Measurements from ENCODE around the gene PRKD2. TPM values are rescaled to one million over a fixed set of nuclear protein-coding genes. Genes with fewer than 3 reads are reported as not detected.

PRKD2 gene
- total RNA-seq, 1 experiment from 2014 or later, result 45.1 TPM

DNA sequence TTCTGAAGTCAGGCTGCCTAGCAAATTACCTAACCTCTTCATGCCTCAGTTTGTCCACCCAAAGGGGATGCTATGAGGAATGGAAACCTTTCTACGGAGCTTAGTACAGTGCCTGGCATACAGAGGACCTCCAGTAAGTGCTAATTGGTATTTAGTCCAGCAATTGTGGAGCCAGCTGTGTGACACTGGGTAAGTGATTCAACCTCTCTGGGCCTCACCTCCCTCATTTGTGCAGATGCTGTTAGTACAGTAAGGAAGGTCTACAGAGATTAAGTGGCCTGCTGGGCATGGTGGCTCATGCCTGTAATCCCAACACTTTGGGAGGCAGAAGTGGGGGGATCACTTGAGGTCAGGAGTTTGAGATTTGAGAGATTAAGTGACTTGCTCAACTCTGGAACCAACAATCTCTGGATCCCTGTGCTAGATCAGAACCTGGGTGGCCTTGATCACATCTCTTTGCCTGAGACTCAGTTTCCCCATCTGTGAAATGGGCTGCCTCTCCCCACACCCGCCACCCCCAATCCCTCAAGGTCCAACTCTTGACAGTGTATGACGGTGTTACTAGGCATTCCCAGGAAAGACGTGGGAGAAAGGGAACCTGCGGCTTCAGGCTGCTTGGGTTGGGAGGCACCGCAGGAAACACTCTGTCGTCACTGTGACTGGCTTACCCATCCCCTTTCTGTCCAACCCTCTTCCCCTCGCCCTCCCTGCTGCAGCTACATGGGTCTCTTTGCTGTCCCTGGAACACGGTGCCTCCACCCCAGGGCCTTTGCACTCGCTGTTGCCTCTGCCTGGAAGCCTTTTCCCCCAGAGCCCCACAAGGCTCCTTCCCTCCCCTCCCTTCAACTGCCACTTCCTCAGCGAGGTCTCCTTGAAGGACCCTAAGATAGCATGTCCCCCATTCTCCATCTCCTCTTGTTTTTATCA lies 18.3 kb downstream of the PRKD2 start:
- TF ChIP-seq EZH2 (IDR thresholded peaks at IDR 0.05; ENCODE audit: borderline replicate concordance, low read depth, low read length, poor library complexity, severe bottlenecking) (no peak), CTCF (conservative IDR thresholded peaks at IDR 0.05; ENCODE audit: low read depth, low read length) (no peak)
- CTCF ChIA-PET, result no interaction called here
- DNase-seq (ENCODE audit: low spot score), result no peak
- Histone ChIP-seq H3K4me3 (ENCODE audit: low read depth, low read length, poor library complexity, severe bottlenecking) (no peak overlapping the region), H3K27me3 (replicated peaks; ENCODE audit: insufficient read depth, low read depth, low read length, poor library complexity) (no peaks in the 10 kb centered on the region), H3K36me3 (ENCODE audit: insufficient read depth, low read length, poor library complexity, severe bottlenecking) (peaks cover 48% of the 10 kb centered on the region), H3K4me1 (ENCODE audit: insufficient read depth, low read length, poor library complexity, severe bottlenecking) (no peaks in the 10 kb centered on the region), H3K27ac (ENCODE audit: low read depth, low read length, poor library complexity, severe bottlenecking) (no peak overlapping the region), H3K9me3 (ENCODE audit: low read depth, low read length, poor library complexity, severe bottlenecking) (no peaks in the 10 kb centered on the region)
- POLR2A ChIA-PET (ENCODE audit: low non-redundant PET), result no interaction called here
- intact Hi-C loops (cut with micrococcal nuclease; ENCODE audit: unreplicated experiment), result no loop called here
- no TSS peak for BruUV-seq (replicated peaks)

DNA sequence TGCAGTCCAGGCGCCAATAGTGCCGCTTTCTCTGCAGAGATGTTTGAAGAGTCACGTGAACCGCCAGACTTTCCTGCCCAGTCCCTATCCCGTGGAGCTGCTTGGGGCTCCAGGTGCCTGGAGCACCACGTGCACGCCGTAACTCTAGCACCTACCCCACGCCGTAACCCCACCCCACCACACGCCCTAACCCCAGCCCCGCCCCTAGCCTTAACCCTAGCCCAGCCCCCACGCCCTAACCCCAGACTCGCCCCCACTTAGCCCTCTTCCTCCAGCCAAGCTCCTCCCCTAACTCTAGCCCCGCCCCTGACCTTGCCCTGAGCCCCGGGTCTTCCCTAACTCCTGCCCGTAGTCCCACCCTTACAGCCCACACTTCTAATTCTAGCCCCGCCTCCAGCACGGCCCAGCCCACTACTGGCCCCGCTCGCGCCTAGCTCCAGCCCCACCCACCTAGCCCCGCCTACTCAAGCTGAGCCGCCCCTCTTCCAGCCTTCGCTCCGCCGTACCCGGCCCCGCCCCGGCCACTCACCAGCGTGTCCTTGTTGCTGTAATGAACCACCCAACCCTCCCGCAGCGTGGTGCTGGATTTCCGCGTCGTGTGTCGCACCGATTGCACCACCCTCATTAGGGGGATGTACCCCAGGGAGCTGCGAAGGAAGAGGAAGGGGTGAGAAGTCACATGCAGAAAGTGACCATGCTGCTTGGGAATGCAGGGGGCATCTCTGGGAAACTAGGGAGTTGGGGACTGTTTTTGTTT lies 19.5 kb downstream of the PRKD2 start:
- H3K9me3 ChIP-seq (ENCODE audit: low read depth, low read length, poor library complexity, severe bottlenecking), result no peaks in the 10 kb centered on the region
- peak overlapping the region; percentile 61 for H3K27ac ChIP-seq (ENCODE audit: low read depth, low read length, poor library complexity, severe bottlenecking)
- POLR2A ChIA-PET (ENCODE audit: low non-redundant PET), result interaction anchor here (0.6 kb wide), 2 partner anchors 53 to 284 kb away, joined by 3 read pairs; partner anchors contain the start of gene CCDC8
- H3K27me3 ChIP-seq (replicated peaks; ENCODE audit: insufficient read depth, low read depth, low read length, poor library complexity), result no peaks in the 10 kb centered on the region
- no peaks in the 10 kb centered on the region for H3K4me1 ChIP-seq (ENCODE audit: insufficient read depth, low read length, poor library complexity, severe bottlenecking)
- H3K4me3 ChIP-seq (ENCODE audit: low read depth, low read length, poor library complexity, severe bottlenecking), result peak overlapping the region; percentile 28
- TF ChIP-seq CTCF (conservative IDR thresholded peaks at IDR 0.05; ENCODE audit: low read depth, low read length) (no peak), EZH2 (IDR thresholded peaks at IDR 0.05; ENCODE audit: borderline replicate concordance, low read depth, low read length, poor library complexity, severe bottlenecking) (no peak)
- peaks cover 53% of the 10 kb centered on the region for H3K36me3 ChIP-seq (ENCODE audit: insufficient read depth, low read length, poor library complexity, severe bottlenecking)
- CTCF ChIA-PET, result interaction anchor here (0.5 to 1.2 kb wide), 4 partner anchors 40 to 774 kb away, joined by 4 to 14 read pairs (median 5); no protein-coding TSS in a partner anchor
- intact Hi-C loops (cut with micrococcal nuclease; ENCODE audit: unreplicated experiment), result no loop called here
- DNase-seq (ENCODE audit: low spot score), result peak; percentile 97
- no TSS peak for BruUV-seq (replicated peaks)

DNA sequence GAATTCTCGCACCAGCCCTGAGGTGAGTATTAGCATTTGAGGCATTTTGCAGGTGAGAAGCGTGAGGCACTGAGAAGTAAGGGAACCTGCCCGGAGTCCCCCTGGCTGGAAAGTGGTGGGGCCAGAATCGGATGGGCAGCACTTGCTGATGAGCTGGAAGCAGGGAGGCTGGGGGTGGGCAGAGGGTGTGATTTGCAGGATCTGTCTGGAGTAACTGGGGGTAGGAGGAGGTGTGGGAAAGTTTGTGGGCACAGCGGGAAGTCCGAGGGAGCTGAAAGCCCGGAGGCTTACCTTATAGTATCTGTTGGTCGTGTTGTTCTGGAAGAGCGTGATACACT lies 20.1 kb downstream of the PRKD2 start:
- DNase-seq (ENCODE audit: low spot score), result no peak
- intact Hi-C loops (cut with micrococcal nuclease; ENCODE audit: unreplicated experiment), result no loop called here
- Histone ChIP-seq H3K4me3 (ENCODE audit: low read depth, low read length, poor library complexity, severe bottlenecking) (peak overlapping the region; percentile 28), H3K36me3 (ENCODE audit: insufficient read depth, low read length, poor library complexity, severe bottlenecking) (peaks cover 58% of the 10 kb centered on the region), H3K4me1 (ENCODE audit: insufficient read depth, low read length, poor library complexity, severe bottlenecking) (no peaks in the 10 kb centered on the region), H3K27me3 (replicated peaks; ENCODE audit: insufficient read depth, low read depth, low read length, poor library complexity) (no peaks in the 10 kb centered on the region), H3K9me3 (ENCODE audit: low read depth, low read length, poor library complexity, severe bottlenecking) (no peaks in the 10 kb centered on the region), H3K27ac (ENCODE audit: low read depth, low read length, poor library complexity, severe bottlenecking) (no peak overlapping the region)
- CTCF ChIA-PET, result interaction anchor here (1.2 kb wide), 1 partner anchor 143 kb away, joined by 14 read pairs; no protein-coding TSS in a partner anchor
- POLR2A ChIA-PET (ENCODE audit: low non-redundant PET), result interaction anchor here (0.6 kb wide), 1 partner anchor 52 kb away, joined by 3 read pairs; no protein-coding TSS in a partner anchor
- TF ChIP-seq EZH2 (IDR thresholded peaks at IDR 0.05; ENCODE audit: borderline replicate concordance, low read depth, low read length, poor library complexity, severe bottlenecking), result no peak
- BruUV-seq (replicated peaks), result no TSS peak

Data from A673 (cell line).